HEK293 (cell line): Measurements from ENCODE around the gene LTBP1.

Experiments used
- CTCF ChIA-PET: fragments of 350-600 bp; formaldehyde crosslinking; extraction: SDS; loops from one replicate; lab custom pipeline; 2021; ENCODE audit warnings: antibody characterized with exemption; lab: Yijun Ruan, JAX
- POLR2A ChIA-PET: fragments of 300-600 bp; formaldehyde crosslinking; extraction: SDS; loops from one replicate; lab custom pipeline; 2020; ENCODE audit warnings: antibody characterized with exemption, inconsistent platforms; lab: Yijun Ruan, JAX
- H3K27ac ChIP-seq: fragments of 200-500 bp; sonication (Bioruptor generic); 2 replicates; pipeline ENCODE4 v1.5.1; 2014; ENCODE audit warnings: low read depth, low read length, control low read depth, inconsistent platforms; ENCODE audit errors: extremely low read depth
- H3K36me3 ChIP-seq, 2 experiments: fragments of 200-500 bp in 1 of 2; sonication (Bioruptor generic) in 1 of 2; 1 replicate in 1 of 2; 2 replicates in 1 of 2; pipeline ENCODE4 v1.5.1; 2014 to 2017; ENCODE audit warnings: inconsistent platforms in 2 of 2, low read length in 2 of 2; ENCODE audit not compliant: control insufficient read depth in 2 of 2, insufficient read depth in 1 of 2
- H3K4me1 ChIP-seq: fragments of 200-500 bp; sonication (Bioruptor generic); 2 replicates; pipeline ENCODE4 v1.5.1; 2014; ENCODE audit warnings: mild to moderate bottlenecking, low read length, inconsistent platforms; ENCODE audit not compliant: control insufficient read depth, insufficient read depth
- H3K4me3 ChIP-seq: 2 replicates; pipeline ENCODE4 v1.5.1; 2011; ENCODE audit warnings: low read depth, mild to moderate bottlenecking, control low read depth, low read length, moderate library complexity
- H3K9me3 ChIP-seq: fragments of 200-500 bp; sonication (Bioruptor generic); 2 replicates; pipeline ENCODE4 v1.5.1; 2014; ENCODE audit warnings: low read depth, low read length, inconsistent platforms; ENCODE audit not compliant: control insufficient read depth, insufficient read depth
- EGR2 ChIP-seq: fragments of 450-650 bp; formaldehyde crosslinking; IDR thresholded peaks from 2 replicates; pipeline ENCODE4 v1.5.1; 2016; ENCODE audit warnings: low read depth, missing biosample characterization, missing genetic modification characterization
- GFI1B ChIP-seq: fragments of 450-650 bp; formaldehyde crosslinking; IDR thresholded peaks from 2 replicates; pipeline ENCODE4 v1.5.1; 2016; ENCODE audit warnings: missing biosample characterization, missing genetic modification characterization
- MEIS1 ChIP-seq: sonication (generic); formaldehyde crosslinking; IDR thresholded peaks from 2 replicates; pipeline ENCODE4 v1.8.1; 2022; ENCODE audit warnings: missing genetic modification reagents, mild to moderate bottlenecking, borderline replicate concordance
- OVOL3 ChIP-seq: fragments of 450-650 bp; formaldehyde crosslinking; IDR thresholded peaks from 2 replicates; pipeline ENCODE4 v1.5.1; 2016; ENCODE audit warnings: missing biosample characterization, missing genetic modification characterization
- SALL2 ChIP-seq: fragments of 450-650 bp; formaldehyde crosslinking; IDR thresholded peaks from 2 replicates; pipeline ENCODE4 v1.5.0; 2017; ENCODE audit warnings: missing biosample characterization, mild to moderate bottlenecking, missing genetic modification characterization, borderline replicate concordance
- SETDB1 ChIP-seq: IDR thresholded peaks from one replicate; pipeline ENCODE4 v1.6.1; 2017; ENCODE audit warnings: mild to moderate bottlenecking, low read length, moderate library complexity, mixed read lengths; ENCODE audit not compliant: insufficient read length
- ZNF10 ChIP-seq: fragments of 450-650 bp; formaldehyde crosslinking; IDR thresholded peaks from 2 replicates; pipeline ENCODE4 v1.5.1; 2017; ENCODE audit warnings: missing biosample characterization, missing genetic modification characterization
- ZNF121 ChIP-seq: fragments of 450-650 bp; formaldehyde crosslinking; IDR thresholded peaks from 2 replicates; pipeline ENCODE4 v1.5.1; 2016; ENCODE audit warnings: missing biosample characterization, missing genetic modification characterization
- ZNF138 ChIP-seq: fragments of 450-650 bp; formaldehyde crosslinking; IDR thresholded peaks from 2 replicates; pipeline ENCODE4 v1.5.1; 2016; ENCODE audit warnings: missing biosample characterization, missing genetic modification characterization, borderline replicate concordance
- ZNF2 ChIP-seq: fragments of 450-650 bp; formaldehyde crosslinking; IDR thresholded peaks from 2 replicates; pipeline ENCODE4 v1.5.1; 2016; ENCODE audit warnings: missing biosample characterization, missing genetic modification characterization
- ZNF24 ChIP-seq: fragments of 450-650 bp; formaldehyde crosslinking; IDR thresholded peaks from 2 replicates; pipeline ENCODE4 v1.5.1; 2016; ENCODE audit warnings: missing biosample characterization, missing genetic modification characterization
- ZNF302 ChIP-seq: fragments of 450-650 bp; formaldehyde crosslinking; IDR thresholded peaks from 2 replicates; pipeline ENCODE4 v1.5.1; 2016; ENCODE audit warnings: missing biosample characterization, missing genetic modification characterization, low read depth
- ZNF341 ChIP-seq: fragments of 450-650 bp; formaldehyde crosslinking; IDR thresholded peaks from 2 replicates; pipeline ENCODE4; 2016; ENCODE audit warnings: low read depth, missing biosample characterization, missing genetic modification characterization
- ZNF521 ChIP-seq: fragments of 450-650 bp; formaldehyde crosslinking; IDR thresholded peaks from 2 replicates; pipeline ENCODE4 v1.5.1; 2017; ENCODE audit warnings: missing biosample characterization, mild to moderate bottlenecking, missing genetic modification characterization
- ZNF529 ChIP-seq: fragments of 450-650 bp; formaldehyde crosslinking; IDR thresholded peaks from 2 replicates; pipeline ENCODE4 v1.5.1; 2017; ENCODE audit warnings: missing genetic modification characterization, missing biosample characterization; ENCODE audit not compliant: insufficient replicate concordance
- ZNF548 ChIP-seq: fragments of 450-650 bp; formaldehyde crosslinking; IDR thresholded peaks from 2 replicates; pipeline ENCODE4 v1.5.1; 2016; ENCODE audit warnings: missing biosample characterization, missing genetic modification characterization
- ZNF623 ChIP-seq: fragments of 450-650 bp; formaldehyde crosslinking; IDR thresholded peaks from 2 replicates; pipeline ENCODE4 v1.5.1; 2016; ENCODE audit warnings: missing biosample characterization, missing genetic modification characterization
- ZNF624 ChIP-seq: fragments of 450-650 bp; formaldehyde crosslinking; IDR thresholded peaks from 2 replicates; pipeline ENCODE4 v1.5.1; 2017; ENCODE audit warnings: missing biosample characterization, missing genetic modification characterization
- ZNF747 ChIP-seq: fragments of 450-650 bp; formaldehyde crosslinking; IDR thresholded peaks from 2 replicates; pipeline ENCODE4 v1.5.1; 2016; ENCODE audit warnings: missing biosample characterization, missing genetic modification characterization
- ZNF791 ChIP-seq: fragments of 450-650 bp; formaldehyde crosslinking; IDR thresholded peaks from 2 replicates; pipeline ENCODE4 v1.5.1; 2016; ENCODE audit warnings: missing biosample characterization, missing genetic modification characterization
- ZNF837 ChIP-seq: fragments of 450-650 bp; formaldehyde crosslinking; IDR thresholded peaks from 2 replicates; pipeline ENCODE4 v1.5.1; 2016; ENCODE audit warnings: missing biosample characterization, missing genetic modification characterization
- ZSCAN16 ChIP-seq: fragments of 450-650 bp; formaldehyde crosslinking; IDR thresholded peaks from 2 replicates; pipeline ENCODE4 v1.5.1; 2016; ENCODE audit warnings: missing biosample characterization, missing genetic modification characterization
- TF ChIP-seq, protein P1 (sequence below): fragments of 450-650 bp; formaldehyde crosslinking; IDR thresholded peaks from 2 replicates; pipeline ENCODE4 v1.5.1; 2016; ENCODE audit warnings: missing biosample characterization, missing genetic modification characterization
- TF ChIP-seq, protein P2 (sequence below): fragments of 450-650 bp; formaldehyde crosslinking; IDR thresholded peaks from 2 replicates; pipeline ENCODE4 v1.5.1; 2017; ENCODE audit warnings: missing biosample characterization, missing genetic modification characterization
- TF ChIP-seq, protein P3 (sequence below): fragments of 450-650 bp; formaldehyde crosslinking; IDR thresholded peaks from 2 replicates; pipeline ENCODE4 v1.5.1; 2016; ENCODE audit warnings: missing biosample characterization, missing genetic modification characterization
- TF ChIP-seq, protein P4 (sequence below): fragments of 450-650 bp; formaldehyde crosslinking; IDR thresholded peaks from 2 replicates; pipeline ENCODE4 v1.5.1; 2016; ENCODE audit warnings: missing biosample characterization, missing genetic modification characterization
- TF ChIP-seq, protein P5 (sequence below): fragments of 450-650 bp; formaldehyde crosslinking; IDR thresholded peaks from 2 replicates; pipeline ENCODE4 v1.5.1; 2016; ENCODE audit warnings: missing biosample characterization, missing genetic modification characterization
- TF ChIP-seq, protein P6 (sequence below): fragments of 450-650 bp; formaldehyde crosslinking; IDR thresholded peaks from 2 replicates; pipeline ENCODE4 v1.5.1; 2016; ENCODE audit warnings: missing biosample characterization, missing genetic modification characterization, borderline replicate concordance

The LTBP1 gene

DNA sequence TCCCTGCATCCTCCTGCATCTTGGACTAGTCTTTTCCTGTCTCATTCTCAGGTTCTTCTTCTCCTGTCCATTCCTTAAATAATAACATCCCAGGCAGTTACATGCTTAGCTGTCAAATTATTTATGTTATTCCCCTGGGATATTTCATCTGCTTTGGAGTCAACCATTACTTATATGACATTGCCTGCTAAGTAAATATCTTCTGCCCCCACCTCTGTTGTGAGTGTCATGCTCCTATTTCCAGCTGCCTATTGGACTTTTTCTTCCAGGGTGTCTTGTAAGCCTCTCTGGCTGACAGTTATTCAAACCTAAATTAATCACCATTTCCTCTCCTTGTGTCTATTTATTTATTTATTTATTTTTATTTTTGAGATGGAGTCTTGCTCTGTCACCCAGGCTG lies 405.0 kb downstream of the LTBP1 start:
- TF ChIP-seq SETDB1 (no peak), OVOL3 (tag by site-specific recombination) (no peak), ZNF747 (tag by site-specific recombination) (no peak), ZNF624 (no peak), ZNF548 (tag by site-specific recombination) (no peak), ZNF623 (tag by site-specific recombination) (no peak), ZNF10 (tag by site-specific recombination) (no peak), ZNF138 (no peak), ZNF529 (tag by site-specific recombination) (no peak), EGR2 (no peak), ZNF24 (tag by site-specific recombination) (no peak), ZNF521 (no peak), ZNF837 (tag by site-specific recombination) (no peak), ZSCAN16 (tag by site-specific recombination) (no peak), ZNF791 (tag by site-specific recombination) (no peak)
- TF ChIP-seq, protein P1, sequence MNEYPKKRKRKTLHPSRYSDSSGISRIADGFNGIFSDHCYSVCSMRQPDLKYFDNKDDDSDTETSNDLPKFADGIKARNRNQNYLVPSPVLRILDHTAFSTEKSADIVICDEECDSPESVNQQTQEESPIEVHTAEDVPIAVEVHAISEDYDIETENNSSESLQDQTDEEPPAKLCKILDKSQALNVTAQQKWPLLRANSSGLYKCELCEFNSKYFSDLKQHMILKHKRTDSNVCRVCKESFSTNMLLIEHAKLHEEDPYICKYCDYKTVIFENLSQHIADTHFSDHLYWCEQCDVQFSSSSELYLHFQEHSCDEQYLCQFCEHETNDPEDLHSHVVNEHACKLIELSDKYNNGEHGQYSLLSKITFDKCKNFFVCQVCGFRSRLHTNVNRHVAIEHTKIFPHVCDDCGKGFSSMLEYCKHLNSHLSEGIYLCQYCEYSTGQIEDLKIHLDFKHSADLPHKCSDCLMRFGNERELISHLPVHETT = no peak
- TF ChIP-seq, protein P2, sequence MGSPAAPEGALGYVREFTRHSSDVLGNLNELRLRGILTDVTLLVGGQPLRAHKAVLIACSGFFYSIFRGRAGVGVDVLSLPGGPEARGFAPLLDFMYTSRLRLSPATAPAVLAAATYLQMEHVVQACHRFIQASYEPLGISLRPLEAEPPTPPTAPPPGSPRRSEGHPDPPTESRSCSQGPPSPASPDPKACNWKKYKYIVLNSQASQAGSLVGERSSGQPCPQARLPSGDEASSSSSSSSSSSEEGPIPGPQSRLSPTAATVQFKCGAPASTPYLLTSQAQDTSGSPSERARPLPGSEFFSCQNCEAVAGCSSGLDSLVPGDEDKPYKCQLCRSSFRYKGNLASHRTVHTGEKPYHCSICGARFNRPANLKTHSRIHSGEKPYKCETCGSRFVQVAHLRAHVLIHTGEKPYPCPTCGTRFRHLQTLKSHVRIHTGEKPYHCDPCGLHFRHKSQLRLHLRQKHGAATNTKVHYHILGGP = no peak
- TF ChIP-seq, protein P3, sequence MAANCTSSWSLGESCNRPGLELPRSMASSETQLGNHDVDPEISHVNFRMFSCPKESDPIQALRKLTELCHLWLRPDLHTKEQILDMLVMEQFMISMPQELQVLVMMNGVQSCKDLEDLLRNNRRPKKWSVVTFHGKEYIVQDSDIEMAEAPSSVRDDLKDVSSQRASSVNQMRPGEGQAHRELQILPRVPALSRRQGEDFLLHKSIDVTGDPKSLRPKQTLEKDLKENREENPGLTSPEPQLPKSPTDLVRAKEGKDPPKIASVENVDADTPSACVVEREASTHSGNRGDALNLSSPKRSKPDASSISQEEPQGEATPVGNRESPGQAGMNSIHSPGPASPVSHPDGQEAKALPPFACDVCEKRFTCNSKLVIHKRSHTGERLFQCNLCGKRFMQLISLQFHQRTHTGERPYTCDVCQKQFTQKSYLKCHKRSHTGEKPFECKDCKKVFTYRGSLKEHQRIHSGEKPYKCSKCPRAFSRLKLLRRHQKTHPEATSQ (tag by site-specific recombination) = no peak
- Histone ChIP-seq H3K9me3 (no peaks in the 10 kb centered on the region), H3K4me1 (no peaks in the 10 kb centered on the region), H3K4me3 (no peak overlapping the region), H3K27ac (no peak overlapping the region), H3K36me3 (peaks cover 0 to 4% of the 10 kb centered on the region in 2 experiments; a peak in 2 of 3 replicates)
- POLR2A ChIA-PET = no interaction called here
- CTCF ChIA-PET = interaction anchor here (0.5 kb wide), 1 partner anchor 318 kb away, joined by 3 read pairs; no protein-coding TSS in a partner anchor

DNA sequence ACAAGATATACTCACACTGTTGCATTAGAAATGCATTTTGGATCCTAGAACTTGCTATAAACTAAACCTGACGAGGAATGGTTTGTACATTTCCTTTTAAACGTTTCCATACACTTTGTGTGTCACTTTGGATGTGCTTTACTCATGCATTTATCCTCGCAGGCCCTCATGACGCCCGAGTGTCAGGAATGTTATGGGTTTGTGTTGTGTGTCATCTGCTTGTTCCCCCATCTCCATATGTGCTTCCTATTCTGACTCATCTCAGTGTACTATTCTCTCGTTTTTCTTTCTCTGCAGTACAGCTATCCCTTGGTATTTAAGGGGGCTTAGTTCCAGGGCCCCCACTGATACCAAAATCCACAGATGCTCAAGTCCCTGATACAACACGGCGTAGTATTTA lies 408.2 kb downstream of the LTBP1 start:
- no peak overlapping the region for H3K27ac ChIP-seq
- H3K4me1 ChIP-seq = no peaks in the 10 kb centered on the region
- H3K4me3 ChIP-seq = no peak overlapping the region
- CTCF ChIA-PET = no interaction called here
- POLR2A ChIA-PET = no interaction called here
- H3K9me3 ChIP-seq = no peaks in the 10 kb centered on the region
- peaks cover 0 to 4% of the 10 kb centered on the region in 2 experiments; a peak in 2 of 3 replicates for H3K36me3 ChIP-seq
- TF ChIP-seq GFI1B (tag by site-specific recombination) (no peak), SETDB1 (no peak), ZNF2 (tag by site-specific recombination) (no peak), ZNF302 (tag by site-specific recombination) (no peak), SALL2 (no peak), MEIS1 (no peak), ZNF341 (tag by site-specific recombination) (no peak), ZNF138 (no peak), ZNF121 (tag by site-specific recombination) (no peak)
- TF ChIP-seq, protein P4, sequence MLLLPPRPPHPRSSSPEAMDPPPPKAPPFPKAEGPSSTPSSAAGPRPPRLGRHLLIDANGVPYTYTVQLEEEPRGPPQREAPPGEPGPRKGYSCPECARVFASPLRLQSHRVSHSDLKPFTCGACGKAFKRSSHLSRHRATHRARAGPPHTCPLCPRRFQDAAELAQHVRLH (tag by site-specific recombination) = no peak
- TF ChIP-seq, protein P5, sequence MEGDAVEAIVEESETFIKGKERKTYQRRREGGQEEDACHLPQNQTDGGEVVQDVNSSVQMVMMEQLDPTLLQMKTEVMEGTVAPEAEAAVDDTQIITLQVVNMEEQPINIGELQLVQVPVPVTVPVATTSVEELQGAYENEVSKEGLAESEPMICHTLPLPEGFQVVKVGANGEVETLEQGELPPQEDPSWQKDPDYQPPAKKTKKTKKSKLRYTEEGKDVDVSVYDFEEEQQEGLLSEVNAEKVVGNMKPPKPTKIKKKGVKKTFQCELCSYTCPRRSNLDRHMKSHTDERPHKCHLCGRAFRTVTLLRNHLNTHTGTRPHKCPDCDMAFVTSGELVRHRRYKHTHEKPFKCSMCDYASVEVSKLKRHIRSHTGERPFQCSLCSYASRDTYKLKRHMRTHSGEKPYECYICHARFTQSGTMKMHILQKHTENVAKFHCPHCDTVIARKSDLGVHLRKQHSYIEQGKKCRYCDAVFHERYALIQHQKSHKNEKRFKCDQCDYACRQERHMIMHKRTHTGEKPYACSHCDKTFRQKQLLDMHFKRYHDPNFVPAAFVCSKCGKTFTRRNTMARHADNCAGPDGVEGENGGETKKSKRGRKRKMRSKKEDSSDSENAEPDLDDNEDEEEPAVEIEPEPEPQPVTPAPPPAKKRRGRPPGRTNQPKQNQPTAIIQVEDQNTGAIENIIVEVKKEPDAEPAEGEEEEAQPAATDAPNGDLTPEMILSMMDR = no peak
- TF ChIP-seq, protein P6, sequence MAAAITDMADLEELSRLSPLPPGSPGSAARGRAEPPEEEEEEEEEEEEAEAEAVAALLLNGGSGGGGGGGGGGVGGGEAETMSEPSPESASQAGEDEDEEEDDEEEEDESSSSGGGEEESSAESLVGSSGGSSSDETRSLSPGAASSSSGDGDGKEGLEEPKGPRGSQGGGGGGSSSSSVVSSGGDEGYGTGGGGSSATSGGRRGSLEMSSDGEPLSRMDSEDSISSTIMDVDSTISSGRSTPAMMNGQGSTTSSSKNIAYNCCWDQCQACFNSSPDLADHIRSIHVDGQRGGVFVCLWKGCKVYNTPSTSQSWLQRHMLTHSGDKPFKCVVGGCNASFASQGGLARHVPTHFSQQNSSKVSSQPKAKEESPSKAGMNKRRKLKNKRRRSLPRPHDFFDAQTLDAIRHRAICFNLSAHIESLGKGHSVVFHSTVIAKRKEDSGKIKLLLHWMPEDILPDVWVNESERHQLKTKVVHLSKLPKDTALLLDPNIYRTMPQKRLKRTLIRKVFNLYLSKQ (tag by site-specific recombination) = no peak
